OCI-LY1 (cell line): Measurements from ENCODE around the gene SLC36A4.

Source experiments
- CTCF ChIP-seq: fragments of 200-600 bp; sonication (generic), shearing (Covaris generic); IDR thresholded peaks from 2 replicates; pipeline ENCODE4 v1.5.1; 2017; ENCODE audit warnings: mild to moderate bottlenecking, antibody characterized with exemption, low read length, moderate library complexity, mixed read lengths
- EZH2 ChIP-seq: fragments of 200-600 bp; sonication (generic), shearing (Covaris generic); IDR thresholded peaks from 2 replicates; pipeline ENCODE4 v1.8.0; 2017; ENCODE audit warnings: borderline replicate concordance, mixed run types, mild to moderate bottlenecking, antibody characterized with exemption, low read length, moderate library complexity, mixed read lengths

- TF ChIP-seq CTCF (no peak), EZH2 (no peak)
Observed at GRCh38 chr11:93160808-93161207, 37.0 kb downstream of the SLC36A4 start.
